HCT116 (cell line): ENCODE results near the gene POLK.

Experiments used
- EGR1 ChIP-seq: IDR thresholded peaks from 2 replicates; pipeline ENCODE4 v1.6.1; 2012; ENCODE audit warnings: low read depth
- EZH2 ChIP-seq: fragments of 200-600 bp; sonication (generic); IDR thresholded peaks from 2 replicates; pipeline ENCODE4 v1.6.1; 2017; ENCODE audit warnings: antibody characterized with exemption, mixed run types
- JUND ChIP-seq: IDR thresholded peaks from 2 replicates; pipeline ENCODE4 v1.6.1; 2012
- POLR2A ChIP-seq: IDR thresholded peaks from 2 replicates; pipeline ENCODE4 v1.7.0; 2011; ENCODE audit warnings: borderline replicate concordance; ENCODE audit not compliant: insufficient read depth, insufficient read length; ENCODE audit errors: extremely low read depth

GRCh38 chr5:75616971-75617621, 105.4 kb downstream of the POLK start:
- TF ChIP-seq POLR2A (no peak), EGR1 (no peak), EZH2 (no peak), JUND (no peak)
